ENCODE data around the gene DUSP3.

The DUSP3 gene

GRCh38 chr17:43767713-43768059, 11.1 kb downstream of the DUSP3 start:
- DNase-seq, result no peak

- no peak for DNase-seq
These were observed 11.6 kb downstream of the DUSP3 start for GRCh38 chr17:43767053-43767712.

GRCh38 chr17:43766413-43767052, 12.2 kb downstream of the DUSP3 start:
- peak; percentile 26 for DNase-seq

- DNase-seq, result peak; percentile 83
These were observed 18.4 kb downstream of the DUSP3 start for GRCh38 chr17:43760254-43760852.

GRCh38 chr17:43759836-43760235, 18.9 kb downstream of the DUSP3 start:
- DNase-seq, result no peak

GRCh38 chr17:43758497-43759174, 20.1 kb downstream of the DUSP3 start, which contains the start of gene SOST:
TSS of gene SOST (minus strand) at chr17:43758791. CDS start at chr17:43758741, 50 bp downstream.
- DNase-seq, result no peak

- DNase-seq, result no peak
These were observed 20.7 kb downstream of the DUSP3 start for GRCh38 chr17:43758086-43758485.

- DNase-seq, result no peak
These were observed 21.6 kb downstream of the DUSP3 start for GRCh38 chr17:43757171-43757660.

GRCh38 chr17:43756201-43756600, 22.6 kb downstream of the DUSP3 start:
- no peak for DNase-seq

GRCh38 chr17:43755389-43755875, 23.3 kb downstream of the DUSP3 start:
- DNase-seq, result no peak

- no peak for DNase-seq
These were observed 23.8 kb downstream of the DUSP3 start for GRCh38 chr17:43754947-43755346.

- DNase-seq, result no peak
These were observed 25.2 kb downstream of the DUSP3 start for GRCh38 chr17:43753493-43754129.

GRCh38 chr17:43750153-43750552, 28.6 kb downstream of the DUSP3 start:
- no peak for DNase-seq

GRCh38 chr17:43745541-43745940, 33.2 kb downstream of the DUSP3 start:
- no peak for DNase-seq

- DNase-seq, result no peak
These were observed 37.1 kb downstream of the DUSP3 start for GRCh38 chr17:43741636-43742035.

- no peak for DNase-seq
These were observed 38.2 kb downstream of the DUSP3 start for GRCh38 chr17:43740541-43740940.

GRCh38 chr17:43737722-43738121, 41.1 kb downstream of the DUSP3 start:
- no peak for DNase-seq

GRCh38 chr17:43736389-43736788, 42.4 kb downstream of the DUSP3 start:
- DNase-seq, result no peak

- DNase-seq, result no peak
These were observed 44.4 kb downstream of the DUSP3 start for GRCh38 chr17:43734376-43734775.

GRCh38 chr17:43733956-43734355, 44.8 kb downstream of the DUSP3 start:
- DNase-seq, result no peak

GRCh38 chr17:43732958-43733357, 45.8 kb downstream of the DUSP3 start:
- DNase-seq, result no peak

- no peak for DNase-seq
These were observed 50.7 kb downstream of the DUSP3 start for GRCh38 chr17:43728081-43728480.

Data from stimulated activated naive CD4-positive, alpha-beta T cell treated with Interleukin-2 at 50 U/mL for 16 hours (primary cell).